Stomach smooth muscle (tissue), 2 donors: Measurements from ENCODE around the gene HGF.

Source experiments
- H3K27ac ChIP-seq: one replicate; pipeline ENCODE4 v1.7.0; 2013; ENCODE audit warnings: mild to moderate bottlenecking, low read length, inconsistent platforms
- H3K27me3 ChIP-seq, 2 donors: one replicate each; pipeline ENCODE4 v1.7.0; 2013; ENCODE audit warnings: low read length in 2 of 2; ENCODE audit not compliant: insufficient read depth in 2 of 2, control insufficient read depth in 1 of 2
- H3K36me3 ChIP-seq, 2 donors: one replicate each; pipeline ENCODE4 v1.7.0; 2013; ENCODE audit warnings: low read length in 2 of 2; ENCODE audit not compliant: control insufficient read depth in 2 of 2, insufficient read depth in 2 of 2
- H3K4me1 ChIP-seq: one replicate; pipeline ENCODE4 v1.7.0; 2013; ENCODE audit warnings: low read length; ENCODE audit not compliant: control insufficient read depth, insufficient read depth
- H3K4me3 ChIP-seq, 2 donors: one replicate each; pipeline ENCODE4 v1.7.0; 2013; ENCODE audit warnings: low read length in 2 of 2
- H3K9ac ChIP-seq, 2 donors: one replicate each; pipeline ENCODE4 v1.7.0; 2013; ENCODE audit warnings: low read length in 2 of 2, mild to moderate bottlenecking in 1 of 2
- H3K9me3 ChIP-seq, 2 donors: one replicate each; pipeline ENCODE4 v1.7.0; 2013; ENCODE audit warnings: low read length in 2 of 2; ENCODE audit not compliant: control insufficient read depth in 2 of 2
- donor health status: healthy.
- donor health status: Pancreatic carcinoma.

Gene HGF

DNA sequence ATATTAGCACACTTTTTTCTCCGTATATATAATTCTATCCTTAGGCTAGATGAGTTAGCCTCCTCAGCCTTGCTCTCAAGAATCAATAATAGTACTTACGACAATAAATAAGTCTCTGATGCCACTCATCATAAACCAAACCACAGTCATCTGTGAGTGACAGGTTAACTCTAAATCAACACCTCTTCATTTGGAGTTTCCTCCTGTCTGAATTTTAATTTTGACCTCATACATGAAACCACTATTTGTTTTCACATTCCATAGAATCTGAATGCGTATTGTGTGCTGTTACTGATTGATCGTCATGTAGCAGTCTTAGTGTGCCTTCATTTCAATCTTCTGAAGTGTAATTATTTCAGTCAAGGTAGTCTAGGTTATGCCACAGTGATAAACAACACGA is 85.8 kb downstream of the HGF start:
- H3K27me3 ChIP-seq: no peaks in the 10 kb centered on the region

DNA sequence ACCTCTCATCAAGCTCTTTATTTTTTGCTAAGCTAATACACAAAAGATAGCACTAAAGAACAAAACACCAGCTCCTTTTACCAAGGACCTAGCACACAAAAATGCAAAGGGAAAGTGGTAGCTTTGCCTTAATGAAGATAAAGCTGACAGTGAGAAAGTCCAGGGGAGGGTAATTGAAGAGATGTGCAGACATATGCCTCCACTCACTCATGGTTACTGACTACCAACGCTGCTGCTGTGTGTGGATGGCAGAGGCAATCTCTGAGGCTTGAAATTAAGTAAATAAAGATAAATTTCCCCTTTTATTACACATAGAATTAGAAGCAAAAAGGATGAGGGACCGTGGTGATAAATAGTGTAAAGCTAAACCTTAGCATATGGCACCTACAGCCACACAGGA is 87.0 kb downstream of the HGF start:
- Histone ChIP-seq H3K27me3 (no peaks in the 10 kb centered on the region), H3K9ac (no peak overlapping the region), H3K4me3 (no peak overlapping the region), H3K4me1 (peaks cover 3% of the 10 kb centered on the region), H3K27ac (no peak overlapping the region), H3K36me3 (no peaks in the 10 kb centered on the region), H3K9me3 (no peaks in the 10 kb centered on the region)

More for the DNA sequence above, 85.8 kb downstream of the HGF start:
- no peak overlapping the region for H3K9ac ChIP-seq
- no peak overlapping the region for H3K27ac ChIP-seq
- peaks cover 3% of the 10 kb centered on the region for H3K4me1 ChIP-seq
- no peaks in the 10 kb centered on the region for H3K9me3 ChIP-seq
- H3K36me3 ChIP-seq: no peaks in the 10 kb centered on the region
- no peak overlapping the region for H3K4me3 ChIP-seq

- Histone ChIP-seq H3K4me1 (peaks cover 1% of the 10 kb centered on the region), H3K36me3 (no peaks in the 10 kb centered on the region), H3K9ac (no peak overlapping the region), H3K27ac (no peak overlapping the region), H3K27me3 (no peaks in the 10 kb centered on the region), H3K9me3 (no peaks in the 10 kb centered on the region), H3K4me3 (no peak overlapping the region)
Observed at GRCh38 chr7:81680120-81680519, 89.7 kb downstream of the HGF start.

- no peaks in the 10 kb centered on the region for H3K36me3 ChIP-seq
- H3K27ac ChIP-seq: no peak overlapping the region
- H3K4me1 ChIP-seq: no peaks in the 10 kb centered on the region
- no peaks in the 10 kb centered on the region for H3K9me3 ChIP-seq
- H3K9ac ChIP-seq: no peak overlapping the region
- H3K4me3 ChIP-seq: no peak overlapping the region
- no peaks in the 10 kb centered on the region for H3K27me3 ChIP-seq
Observed at GRCh38 chr7:81676813-81677212, 93.0 kb downstream of the HGF start.

DNA sequence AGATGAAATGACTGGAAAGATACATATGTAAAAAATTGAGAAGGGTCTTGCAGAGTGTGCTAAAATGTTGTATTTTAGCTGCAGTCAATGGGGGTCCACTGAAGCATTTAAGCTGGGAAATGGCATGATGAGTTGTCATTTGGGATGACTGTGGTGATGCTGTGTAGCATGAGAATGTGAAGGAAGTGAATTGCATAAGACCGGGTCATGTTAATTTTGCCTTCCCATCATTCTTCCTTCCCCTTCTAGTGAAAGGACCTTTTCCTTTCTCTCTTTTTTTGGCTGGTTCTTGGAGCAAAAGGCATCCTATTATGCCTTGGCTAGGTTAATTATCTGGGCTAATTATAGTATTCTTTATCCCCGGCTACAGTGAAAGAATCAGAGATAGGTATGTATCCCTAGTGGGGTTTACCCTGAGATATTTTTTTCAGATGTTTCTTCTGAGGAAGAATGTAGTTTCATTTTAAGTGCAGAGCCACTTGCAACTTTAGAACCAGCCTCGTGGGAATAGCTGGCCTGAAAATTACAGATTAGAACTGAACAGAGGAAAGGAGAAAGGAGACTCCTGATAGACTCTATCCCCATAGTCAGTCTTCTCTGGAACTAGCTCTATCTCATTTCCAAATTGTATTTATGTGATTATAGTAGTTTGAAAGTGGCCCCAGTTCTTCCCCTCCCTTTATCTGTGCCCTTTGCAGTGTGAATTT is 93.6 kb downstream of the HGF start:
- Histone ChIP-seq H3K36me3 (no peaks in the 10 kb centered on the region), H3K4me1 (no peaks in the 10 kb centered on the region), H3K4me3 (no peak overlapping the region), H3K9ac (no peak overlapping the region), H3K27ac (no peak overlapping the region), H3K27me3 (no peaks in the 10 kb centered on the region), H3K9me3 (no peaks in the 10 kb centered on the region)

DNA sequence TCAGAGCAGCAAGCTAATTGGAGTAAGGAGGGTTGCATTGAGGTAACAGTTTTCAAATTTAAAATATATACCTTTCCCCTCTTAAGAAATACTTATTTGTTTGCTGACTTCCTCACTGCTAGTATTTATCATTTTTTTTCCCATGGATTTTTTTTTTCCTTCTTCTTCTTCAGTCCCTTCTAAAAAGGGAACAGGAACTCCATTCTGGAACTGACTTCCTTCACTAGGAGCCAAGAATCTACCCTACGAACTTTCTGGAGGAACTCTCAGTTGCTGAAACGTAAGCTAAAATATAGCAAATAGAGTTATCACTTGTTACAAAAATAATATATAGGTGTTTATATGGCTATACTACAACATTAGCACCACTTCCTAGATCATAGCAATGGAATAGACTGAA is 95.4 kb downstream of the HGF start:
- no peaks in the 10 kb centered on the region for H3K36me3 ChIP-seq
- no peaks in the 10 kb centered on the region for H3K27me3 ChIP-seq
- H3K9ac ChIP-seq: no peak overlapping the region
- no peaks in the 10 kb centered on the region for H3K4me1 ChIP-seq
- no peak overlapping the region for H3K4me3 ChIP-seq
- H3K27ac ChIP-seq: no peak overlapping the region
- no peaks in the 10 kb centered on the region for H3K9me3 ChIP-seq

GRCh38 chr7:81672872-81673271 is 97.0 kb downstream of the HGF start:
- H3K9me3 ChIP-seq: no peaks in the 10 kb centered on the region
- no peaks in the 10 kb centered on the region for H3K36me3 ChIP-seq
- no peaks in the 10 kb centered on the region for H3K27me3 ChIP-seq
- no peak overlapping the region for H3K4me3 ChIP-seq
- H3K9ac ChIP-seq: no peak overlapping the region
- H3K27ac ChIP-seq: no peak overlapping the region
- no peaks in the 10 kb centered on the region for H3K4me1 ChIP-seq

GRCh38 chr7:81669476-81670105 is 100.3 kb downstream of the HGF start:
- no peak overlapping the region for H3K27ac ChIP-seq
- H3K9ac ChIP-seq: no peak overlapping the region
- H3K4me1 ChIP-seq: no peaks in the 10 kb centered on the region
- no peaks in the 10 kb centered on the region for H3K36me3 ChIP-seq
- no peaks in the 10 kb centered on the region for H3K9me3 ChIP-seq
- no peak overlapping the region for H3K4me3 ChIP-seq
- H3K27me3 ChIP-seq: no peaks in the 10 kb centered on the region

GRCh38 chr7:81666209-81666608 is 103.6 kb downstream of the HGF start:
- Histone ChIP-seq H3K27ac (no peak overlapping the region), H3K4me3 (no peak overlapping the region), H3K27me3 (no peaks in the 10 kb centered on the region), H3K9me3 (no peaks in the 10 kb centered on the region), H3K4me1 (no peaks in the 10 kb centered on the region), H3K9ac (no peak overlapping the region), H3K36me3 (no peaks in the 10 kb centered on the region)

GRCh38 chr7:81665236-81665635 is 104.6 kb downstream of the HGF start:
- no peaks in the 10 kb centered on the region for H3K4me1 ChIP-seq
- no peaks in the 10 kb centered on the region for H3K36me3 ChIP-seq
- H3K9ac ChIP-seq: no peak overlapping the region
- H3K27me3 ChIP-seq: no peaks in the 10 kb centered on the region
- no peak overlapping the region for H3K4me3 ChIP-seq
- no peak overlapping the region for H3K27ac ChIP-seq
- H3K9me3 ChIP-seq: no peaks in the 10 kb centered on the region

DNA sequence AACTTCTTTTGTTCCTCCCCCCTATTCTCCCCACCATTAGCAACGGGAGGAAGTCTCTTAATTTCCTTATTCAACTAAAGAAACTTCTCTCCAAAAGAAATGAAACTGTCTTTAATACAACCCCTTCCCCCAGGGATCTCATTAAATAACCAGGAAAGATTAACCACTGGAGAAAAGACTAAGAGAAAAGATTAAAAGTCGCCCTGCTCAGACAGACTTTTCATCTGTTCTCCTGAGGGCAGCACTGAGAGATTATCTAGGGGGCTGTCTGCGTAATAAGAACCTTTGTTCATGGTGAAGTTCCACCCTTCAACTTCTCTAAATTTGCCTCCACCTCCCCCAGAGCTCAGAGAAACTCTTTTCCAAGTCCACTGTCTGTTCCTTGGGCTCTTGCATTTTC is 105.5 kb downstream of the HGF start:
- Histone ChIP-seq H3K4me1 (no peaks in the 10 kb centered on the region), H3K27me3 (no peaks in the 10 kb centered on the region), H3K4me3 (no peak overlapping the region), H3K27ac (no peak overlapping the region), H3K36me3 (no peaks in the 10 kb centered on the region), H3K9ac (no peak overlapping the region), H3K9me3 (no peaks in the 10 kb centered on the region)
